ENCODE data around the gene DZIP1. TPM values are rescaled to one million over a fixed set of nuclear protein-coding genes. Genes with fewer than 3 reads are reported as not detected.

Gene DZIP1
- total and polyA plus RNA-seq, 2 of the 13 experiments (the other 11 are each of a cell fraction or from before 2014, with no cell fraction given), result 11.0 to 36.7 TPM

- no peak for TF ChIP-seq AKNA (CRISPR knock-in tag; IDR thresholded peaks at IDR 0.05; ENCODE audit: borderline replicate concordance)
- TF ChIP-seq ETV5 (CRISPR knock-in tag; IDR thresholded peaks at IDR 0.05; ENCODE audit: borderline replicate concordance), result peak; percentile 80; the same call in 1 of the 2 replicates
- TF ChIP-seq ARID5B (CRISPR knock-in tag; IDR thresholded peaks at IDR 0.05), result peak; percentile 53
- TF ChIP-seq FOXA1 (IDR thresholded peaks at IDR 0.05), result no peak
- TF ChIP-seq FOXA1 (CRISPR knock-in tag; IDR thresholded peaks at IDR 0.05), result peak; percentile 41; the same call in 1 of the 2 replicates
- TF ChIP-seq SAP130 (CRISPR knock-in tag; IDR thresholded peaks at IDR 0.05; ENCODE audit: low read depth), result peak; percentile 33; the same call in 1 of the 2 replicates
- peak; percentile 37; the same call in 1 of the 2 replicates for TF ChIP-seq HMG20A (CRISPR knock-in tag; IDR thresholded peaks at IDR 0.05; ENCODE audit: borderline replicate concordance)
- no peak for TF ChIP-seq GABPA (IDR thresholded peaks at IDR 0.05; ENCODE audit: low read depth, low read length)
- TF ChIP-seq GABPA (CRISPR knock-in tag; IDR thresholded peaks at IDR 0.05; ENCODE audit: low read depth), result 0 out of 2 replicates have a peak, but pooled peaks have one; percentile 28
- TF ChIP-seq ZNF644 (CRISPR knock-in tag; IDR thresholded peaks at IDR 0.05; ENCODE audit: low read depth), result 0 out of 2 replicates have a peak, but pooled peaks have one; percentile 39
- peak; percentile 45 for TF ChIP-seq FOXA3 (CRISPR knock-in tag; IDR thresholded peaks at IDR 0.05)
- TF ChIP-seq EP300 (IDR thresholded peaks at IDR 0.05; ENCODE audit: low read depth in 2 of 2, low read length in 2 of 2), result peak in 1 of 2 experiments; percentile 26; a peak in 1 of 4 replicates
- no peak for TF ChIP-seq EP300 (CRISPR knock-in tag; IDR thresholded peaks at IDR 0.05; ENCODE audit: borderline replicate concordance)
- TF ChIP-seq MED8 (CRISPR knock-in tag; IDR thresholded peaks at IDR 0.05; ENCODE audit: insufficient replicate concordance), result no peak
Measured at GRCh38 chr13:95530178-95530577, 114.3 kb downstream of the DZIP1 start (continued).

Measured in HepG2 (cell line).